Panc1 (cell line): ENCODE data around the gene DEFB119.

Source experiments
- POLR2AphosphoS5 ChIP-seq: IDR thresholded peaks from 2 replicates; pipeline ENCODE4 v1.6.1; 2012; ENCODE audit warnings: mild to moderate bottlenecking, low read depth, low read length, moderate library complexity
- SIN3A ChIP-seq: IDR thresholded peaks from 2 replicates; pipeline ENCODE4 v1.6.1; 2012; ENCODE audit warnings: low read depth, mild to moderate bottlenecking, low read length, moderate library complexity, borderline replicate concordance; ENCODE audit not compliant: insufficient read depth
- TF ChIP-seq, protein P1 (sequence below): fragments of 450-650 bp; IDR thresholded peaks from 2 replicates; pipeline ENCODE4 v1.5.1; 2017; ENCODE audit warnings: mild to moderate bottlenecking
- TF ChIP-seq, protein P2 (sequence below), 2 experiments: IDR thresholded peaks; 2 replicates each; pipeline ENCODE4 v1.6.1; 2011 to 2012; ENCODE audit warnings: low read depth in 2 of 2, control low read depth in 1 of 2, low read length in 1 of 2, mild to moderate bottlenecking in 1 of 2, moderate library complexity in 1 of 2; ENCODE audit not compliant: insufficient read depth in 1 of 2

DNA sequence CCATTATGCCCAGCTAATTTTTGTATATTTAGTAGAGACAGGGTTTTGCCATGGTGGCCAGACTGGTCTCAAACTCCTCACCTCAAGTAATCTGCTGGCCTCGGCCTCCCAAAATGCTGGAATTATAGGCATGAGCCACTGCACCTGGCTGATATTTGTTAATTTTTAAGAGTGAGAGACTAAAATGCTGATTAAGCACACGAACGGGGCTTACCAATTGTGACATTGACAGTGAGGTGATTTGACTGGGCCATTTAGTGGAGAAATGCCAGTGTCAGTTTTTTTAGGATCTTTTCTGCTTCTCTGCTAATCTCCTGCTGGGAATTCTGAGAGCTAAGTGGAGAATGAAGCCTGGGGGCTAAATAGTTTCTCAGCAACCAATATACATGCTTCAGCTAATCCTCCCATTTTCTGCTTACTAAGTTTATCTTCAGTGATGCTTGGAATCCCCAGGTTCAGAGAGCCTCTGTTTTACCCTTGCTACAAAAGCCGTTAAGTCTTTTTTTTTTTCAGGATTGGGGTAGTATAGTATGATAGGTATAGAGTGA is 40.3 kb upstream of the DEFB119 start:
- TF ChIP-seq, protein P1, sequence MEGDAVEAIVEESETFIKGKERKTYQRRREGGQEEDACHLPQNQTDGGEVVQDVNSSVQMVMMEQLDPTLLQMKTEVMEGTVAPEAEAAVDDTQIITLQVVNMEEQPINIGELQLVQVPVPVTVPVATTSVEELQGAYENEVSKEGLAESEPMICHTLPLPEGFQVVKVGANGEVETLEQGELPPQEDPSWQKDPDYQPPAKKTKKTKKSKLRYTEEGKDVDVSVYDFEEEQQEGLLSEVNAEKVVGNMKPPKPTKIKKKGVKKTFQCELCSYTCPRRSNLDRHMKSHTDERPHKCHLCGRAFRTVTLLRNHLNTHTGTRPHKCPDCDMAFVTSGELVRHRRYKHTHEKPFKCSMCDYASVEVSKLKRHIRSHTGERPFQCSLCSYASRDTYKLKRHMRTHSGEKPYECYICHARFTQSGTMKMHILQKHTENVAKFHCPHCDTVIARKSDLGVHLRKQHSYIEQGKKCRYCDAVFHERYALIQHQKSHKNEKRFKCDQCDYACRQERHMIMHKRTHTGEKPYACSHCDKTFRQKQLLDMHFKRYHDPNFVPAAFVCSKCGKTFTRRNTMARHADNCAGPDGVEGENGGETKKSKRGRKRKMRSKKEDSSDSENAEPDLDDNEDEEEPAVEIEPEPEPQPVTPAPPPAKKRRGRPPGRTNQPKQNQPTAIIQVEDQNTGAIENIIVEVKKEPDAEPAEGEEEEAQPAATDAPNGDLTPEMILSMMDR: no peak
- TF ChIP-seq SIN3A: no peak
- no peak for TF ChIP-seq POLR2AphosphoS5
- TF ChIP-seq, protein P2, sequence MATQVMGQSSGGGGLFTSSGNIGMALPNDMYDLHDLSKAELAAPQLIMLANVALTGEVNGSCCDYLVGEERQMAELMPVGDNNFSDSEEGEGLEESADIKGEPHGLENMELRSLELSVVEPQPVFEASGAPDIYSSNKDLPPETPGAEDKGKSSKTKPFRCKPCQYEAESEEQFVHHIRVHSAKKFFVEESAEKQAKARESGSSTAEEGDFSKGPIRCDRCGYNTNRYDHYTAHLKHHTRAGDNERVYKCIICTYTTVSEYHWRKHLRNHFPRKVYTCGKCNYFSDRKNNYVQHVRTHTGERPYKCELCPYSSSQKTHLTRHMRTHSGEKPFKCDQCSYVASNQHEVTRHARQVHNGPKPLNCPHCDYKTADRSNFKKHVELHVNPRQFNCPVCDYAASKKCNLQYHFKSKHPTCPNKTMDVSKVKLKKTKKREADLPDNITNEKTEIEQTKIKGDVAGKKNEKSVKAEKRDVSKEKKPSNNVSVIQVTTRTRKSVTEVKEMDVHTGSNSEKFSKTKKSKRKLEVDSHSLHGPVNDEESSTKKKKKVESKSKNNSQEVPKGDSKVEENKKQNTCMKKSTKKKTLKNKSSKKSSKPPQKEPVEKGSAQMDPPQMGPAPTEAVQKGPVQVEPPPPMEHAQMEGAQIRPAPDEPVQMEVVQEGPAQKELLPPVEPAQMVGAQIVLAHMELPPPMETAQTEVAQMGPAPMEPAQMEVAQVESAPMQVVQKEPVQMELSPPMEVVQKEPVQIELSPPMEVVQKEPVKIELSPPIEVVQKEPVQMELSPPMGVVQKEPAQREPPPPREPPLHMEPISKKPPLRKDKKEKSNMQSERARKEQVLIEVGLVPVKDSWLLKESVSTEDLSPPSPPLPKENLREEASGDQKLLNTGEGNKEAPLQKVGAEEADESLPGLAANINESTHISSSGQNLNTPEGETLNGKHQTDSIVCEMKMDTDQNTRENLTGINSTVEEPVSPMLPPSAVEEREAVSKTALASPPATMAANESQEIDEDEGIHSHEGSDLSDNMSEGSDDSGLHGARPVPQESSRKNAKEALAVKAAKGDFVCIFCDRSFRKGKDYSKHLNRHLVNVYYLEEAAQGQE (IDR thresholded peaks at IDR 0.05; ENCODE audit: insufficient read depth in 1 of 2, low read depth in 2 of 2, low read length in 1 of 2): no peak
